Neural cell (in vitro differentiated cells): ENCODE data around the gene HDAC7. TPM values are rescaled to one million over a fixed set of nuclear protein-coding genes. Genes with fewer than 3 reads are reported as not detected.

Source experiments
- H2AFZ ChIP-seq: fragments of 200-600, 300-800 bp; sonication (generic), shearing (Covaris generic); 2 replicates; pipeline ENCODE4 v1.6.0; 2014; ENCODE audit warnings: low read depth, mild to moderate bottlenecking, antibody characterized with exemption, low read length, moderate library complexity
- H3F3A ChIP-seq: fragments of 200-600 bp; shearing (Covaris generic); 2 replicates; pipeline ENCODE4 v1.6.1; 2016; ENCODE audit warnings: mild to moderate bottlenecking, moderate library complexity, mixed read lengths, antibody characterized with exemption, low read length; ENCODE audit not compliant: insufficient read depth, poor library complexity, severe bottlenecking
- H3K27ac ChIP-seq: fragments of 200-600, 300-800 bp; sonication (generic), shearing (Covaris generic); 2 replicates; pipeline ENCODE4 v1.5.1; 2014; ENCODE audit warnings: mild to moderate bottlenecking, low read length, moderate library complexity
- H3K27me3 ChIP-seq: fragments of 300-800, 200-600 bp; sonication (generic), shearing (Covaris generic); 2 replicates; pipeline ENCODE4 v1.6.0; 2014; ENCODE audit warnings: mild to moderate bottlenecking, low read depth, low read length, moderate library complexity; ENCODE audit not compliant: insufficient read depth
- H3K36me3 ChIP-seq: fragments of 300-800, 200-600 bp; sonication (generic), shearing (Covaris generic); 2 replicates; pipeline ENCODE4 v1.5.1; 2014; ENCODE audit warnings: mild to moderate bottlenecking, antibody characterized with exemption, low read length, moderate library complexity; ENCODE audit not compliant: insufficient read depth
- H3K4me2 ChIP-seq: fragments of 300-800, 200-600 bp; sonication (generic), shearing (Covaris generic); 2 replicates; pipeline ENCODE4 v1.6.0; 2014; ENCODE audit warnings: mild to moderate bottlenecking, low read length
- H3K4me3 ChIP-seq: fragments of 300-800, 200-600 bp; sonication (generic), shearing (Covaris generic); 2 replicates; pipeline ENCODE4 v1.5.1; 2014; ENCODE audit warnings: mild to moderate bottlenecking, low read length, moderate library complexity
- H3K79me2 ChIP-seq: fragments of 200-600 bp; shearing (Covaris generic); replicated peaks from 2 replicates; pipeline ENCODE4 v1.6.0; 2014; ENCODE audit warnings: mild to moderate bottlenecking, low read length, moderate library complexity; ENCODE audit not compliant: insufficient read depth
- H3K9ac ChIP-seq: fragments of 300-800, 200-600 bp; sonication (generic), shearing (Covaris generic); 2 replicates; pipeline ENCODE4 v1.6.1; 2016; ENCODE audit warnings: mild to moderate bottlenecking, low read length, mixed read lengths
- H3K9me2 ChIP-seq: fragments of 200-600 bp; shearing (Covaris generic); 2 replicates; pipeline ENCODE4 v1.6.1; 2016; ENCODE audit warnings: mild to moderate bottlenecking, low read length, mixed read lengths; ENCODE audit not compliant: insufficient read depth
- H3K9me3 ChIP-seq: fragments of 200-600, 300-800 bp; sonication (generic), shearing (Covaris generic); 2 replicates; pipeline ENCODE4 v1.6.1; 2016; ENCODE audit warnings: mild to moderate bottlenecking, mixed run types, low read length, moderate library complexity, mixed read lengths
- H4K20me1 ChIP-seq: fragments of 200-600 bp; shearing (Covaris generic); 2 replicates; pipeline ENCODE4 v1.6.1; 2016; ENCODE audit warnings: mild to moderate bottlenecking, mixed run types; ENCODE audit not compliant: insufficient read depth
- CTCF ChIP-seq: fragments of 450-650 bp; IDR thresholded peaks from 2 replicates; pipeline ENCODE4 v1.5.1; 2014; ENCODE audit warnings: antibody characterized with exemption, mild to moderate bottlenecking, moderate library complexity; ENCODE audit not compliant: poor library complexity, severe bottlenecking
- EP300 ChIP-seq: fragments of 450-650 bp; conservative IDR thresholded peaks from 2 replicates; pipeline ENCODE4 v1.6.1; 2014; ENCODE audit warnings: antibody characterized with exemption, mild to moderate bottlenecking, moderate library complexity; ENCODE audit not compliant: poor library complexity, severe bottlenecking
- EZH2 ChIP-seq: fragments of 200-600, 300-800 bp; shearing (Covaris generic), sonication (generic); IDR thresholded peaks from 2 replicates; pipeline ENCODE4 v1.6.1; 2014; ENCODE audit warnings: antibody characterized with exemption, low read length, borderline replicate concordance, mild to moderate bottlenecking; ENCODE audit not compliant: insufficient read depth, poor library complexity, severe bottlenecking
- MXI1 ChIP-seq: fragments of 450-650 bp; conservative IDR thresholded peaks from 2 replicates; pipeline ENCODE4 v1.6.1; 2014; ENCODE audit warnings: antibody characterized with exemption, mild to moderate bottlenecking; ENCODE audit not compliant: poor library complexity, severe bottlenecking
- POLR2AphosphoS5 ChIP-seq: IDR thresholded peaks from 2 replicates; pipeline ENCODE4 v1.6.1; 2012
- RAD21 ChIP-seq: fragments of 450-650 bp; conservative IDR thresholded peaks from 2 replicates; pipeline ENCODE4 v1.6.1; 2014; ENCODE audit warnings: antibody characterized with exemption, mild to moderate bottlenecking, moderate library complexity
- REST ChIP-seq: IDR thresholded peaks from 2 replicates; pipeline ENCODE4 v1.6.1; 2012; ENCODE audit warnings: borderline replicate concordance
- SMC3 ChIP-seq: fragments of 450-650 bp; conservative IDR thresholded peaks from 2 replicates; pipeline ENCODE4 v1.6.1; 2014; ENCODE audit warnings: antibody characterized with exemption, mild to moderate bottlenecking, moderate library complexity; ENCODE audit not compliant: poor library complexity
- TAF1 ChIP-seq: IDR thresholded peaks from 2 replicates; pipeline ENCODE4 v1.6.1; 2012; ENCODE audit warnings: low read depth
- polyA plus RNA-seq: library from polyadenylated mRNA; depleted of rRNA; stranded (reverse); fragments of >200 nt; gene quantifications from 2 replicates; pipeline ENCODE4 v1.2.3, GENCODE V29; 2014

Gene HDAC7
- polyA plus RNA-seq, 1 donor from 2014 or later, result 30.2 TPM

DNA sequence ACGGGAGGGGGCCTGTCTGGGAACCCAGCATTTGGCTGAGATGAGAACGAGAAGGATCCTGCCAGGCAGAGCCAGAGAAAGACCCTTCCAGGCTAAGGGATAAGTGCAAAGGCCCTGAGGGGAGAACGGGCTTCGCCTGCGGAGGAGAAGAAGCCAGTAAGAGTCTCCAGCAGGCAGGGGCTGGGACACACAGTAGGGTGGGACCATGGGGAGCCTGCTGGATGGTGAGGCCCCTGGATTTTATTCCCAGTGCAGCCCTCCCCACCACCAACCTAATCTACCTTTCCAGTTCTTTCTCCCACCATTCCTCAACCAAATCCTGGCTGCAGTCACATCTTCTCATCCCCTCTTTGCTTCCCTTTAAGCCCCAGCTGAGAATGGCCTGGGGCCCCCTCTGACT is 73.6 kb downstream of the HDAC7 start:
- no peak overlapping the region for H3K9ac ChIP-seq
- H3K9me2 ChIP-seq, result no peaks in the 10 kb centered on the region
- no peak overlapping the region for H3K4me3 ChIP-seq
- no peak overlapping the region for H2AFZ ChIP-seq
- H3K79me2 ChIP-seq, result no peaks in the 10 kb centered on the region
- no peak overlapping the region for H3K27ac ChIP-seq
- TF ChIP-seq SMC3, result no peak
- no peak for TF ChIP-seq CTCF
- no peak for TF ChIP-seq REST
- no peak for TF ChIP-seq RAD21
- no peak for TF ChIP-seq POLR2AphosphoS5
- no peak for TF ChIP-seq MXI1
- no peak for TF ChIP-seq TAF1
- TF ChIP-seq EZH2, result no peak
- no peak for TF ChIP-seq EP300
- H3K9me3 ChIP-seq, result no peaks in the 10 kb centered on the region
- H3K27me3 ChIP-seq, result no peaks in the 10 kb centered on the region
- H3K36me3 ChIP-seq, result no peaks in the 10 kb centered on the region
- no peaks in the 10 kb centered on the region for H4K20me1 ChIP-seq
- no peak overlapping the region for H3K4me2 ChIP-seq
- H3F3A ChIP-seq, result no peaks in the 10 kb centered on the region

DNA sequence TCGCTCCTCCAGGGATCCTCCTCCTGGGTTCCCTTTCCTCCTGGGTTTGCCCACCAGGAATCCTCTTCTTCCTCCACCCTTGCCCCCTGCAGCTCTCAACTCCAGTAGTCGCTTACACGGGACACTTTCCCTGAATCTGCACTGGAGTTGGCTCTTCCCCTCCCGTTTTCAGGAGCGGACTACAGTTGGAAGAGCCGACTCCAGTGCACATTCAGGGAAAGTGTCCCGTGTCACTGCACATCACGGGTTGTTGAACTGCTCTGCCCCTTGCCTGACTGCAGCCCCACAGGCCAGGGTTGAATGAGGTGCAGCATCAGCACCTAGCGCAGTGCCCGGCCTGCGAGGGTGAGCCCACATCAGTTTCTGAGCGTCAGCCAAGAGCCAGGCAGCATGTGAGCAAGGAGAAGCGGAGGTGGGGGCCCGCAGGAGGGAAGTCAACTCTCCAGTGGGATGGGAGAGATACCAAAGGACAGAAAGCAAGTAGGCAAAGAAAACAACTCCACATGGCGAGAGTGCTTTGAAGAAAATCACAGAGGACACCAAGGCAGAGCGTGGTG is 74.1 kb downstream of the HDAC7 start:
- Histone ChIP-seq H3K79me2 (no peaks in the 10 kb centered on the region), H2AFZ (no peak overlapping the region), H3K36me3 (no peaks in the 10 kb centered on the region), H3K9me3 (no peaks in the 10 kb centered on the region), H3K9ac (no peak overlapping the region), H3K27me3 (no peaks in the 10 kb centered on the region), H3K27ac (no peak overlapping the region), H4K20me1 (no peaks in the 10 kb centered on the region), H3F3A (no peaks in the 10 kb centered on the region), H3K9me2 (no peaks in the 10 kb centered on the region), H3K4me3 (no peak overlapping the region), H3K4me2 (no peak overlapping the region)
- TF ChIP-seq EZH2, result no peak
- no peak for TF ChIP-seq EP300
- TF ChIP-seq POLR2AphosphoS5, result no peak
- no peak for TF ChIP-seq REST
- no peak for TF ChIP-seq MXI1
- no peak for TF ChIP-seq RAD21
- no peak for TF ChIP-seq SMC3
- TF ChIP-seq TAF1, result no peak
- TF ChIP-seq CTCF, result no peak
